ENCODE results near the gene IDH1.
A peak's percentile ranks its signal among the peaks of the same experiment; 100 is the strongest.
"Not testable (repeated sequence)": the region's sequence is repeated elsewhere in the genome, so short reads cannot be mapped to it uniquely, and the experiment has no call there.

Gene IDH1

GRCh38 chr2:208256192-208256782 lies 1.4 kb upstream of the IDH1 start:
- DNase-seq = no peak

DNA sequence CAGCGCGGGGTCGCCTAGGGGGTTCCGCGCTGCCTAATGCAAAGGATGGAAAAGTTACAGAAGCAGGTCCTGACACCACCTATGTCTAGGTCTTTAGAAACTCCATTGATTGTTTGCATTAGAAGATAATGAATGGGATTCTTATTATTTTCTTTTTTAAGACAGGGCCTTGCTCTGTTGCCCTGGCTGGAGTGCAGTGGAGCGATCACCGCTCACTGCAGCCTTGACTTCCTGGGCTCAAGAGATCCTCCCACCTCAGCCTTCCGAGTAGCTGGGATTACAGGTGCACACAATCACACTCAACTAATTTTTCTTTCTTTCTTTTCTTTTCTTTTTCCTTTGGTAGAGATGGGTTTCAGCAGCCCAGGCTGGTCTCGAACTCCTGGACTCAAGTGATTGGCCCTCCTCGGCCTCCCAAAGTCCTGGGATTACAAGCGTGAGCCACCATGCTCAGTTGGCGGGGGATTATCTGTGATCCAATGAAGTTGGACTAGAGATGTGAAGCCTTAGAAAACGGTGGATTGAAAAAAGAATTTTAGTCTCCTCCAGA lies 761 bp upstream of the IDH1 start:
- DNase-seq = no peak

GRCh38 chr2:208254118-208254870 lies 577 bp downstream of the IDH1 start:
- peak; percentile 66 for DNase-seq

DNA sequence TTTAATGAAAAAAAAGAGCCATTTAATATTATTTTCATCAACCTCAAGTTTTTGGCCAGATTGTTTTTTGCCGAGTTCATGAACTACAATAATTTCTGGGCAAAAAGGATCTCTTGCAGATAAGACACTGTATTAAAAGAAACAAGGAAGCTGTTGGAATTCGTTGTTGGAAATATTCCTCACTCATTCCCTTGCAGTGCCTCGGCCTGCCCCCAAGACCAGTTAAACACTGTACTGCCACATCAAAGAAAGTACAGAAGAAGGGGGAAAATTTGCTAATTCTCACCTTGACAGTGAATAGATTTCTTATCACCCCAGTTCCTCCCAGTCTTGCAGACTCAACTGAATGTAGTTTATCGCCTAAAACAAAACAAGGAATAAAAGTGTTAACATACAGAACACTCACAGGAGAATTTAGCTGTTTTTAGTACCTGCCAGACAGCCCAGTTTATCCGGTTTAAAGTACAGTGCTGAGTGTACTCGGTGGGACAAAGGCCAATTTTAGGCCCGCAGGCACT lies 1.2 kb downstream of the IDH1 start:
- no peak for DNase-seq

DNA sequence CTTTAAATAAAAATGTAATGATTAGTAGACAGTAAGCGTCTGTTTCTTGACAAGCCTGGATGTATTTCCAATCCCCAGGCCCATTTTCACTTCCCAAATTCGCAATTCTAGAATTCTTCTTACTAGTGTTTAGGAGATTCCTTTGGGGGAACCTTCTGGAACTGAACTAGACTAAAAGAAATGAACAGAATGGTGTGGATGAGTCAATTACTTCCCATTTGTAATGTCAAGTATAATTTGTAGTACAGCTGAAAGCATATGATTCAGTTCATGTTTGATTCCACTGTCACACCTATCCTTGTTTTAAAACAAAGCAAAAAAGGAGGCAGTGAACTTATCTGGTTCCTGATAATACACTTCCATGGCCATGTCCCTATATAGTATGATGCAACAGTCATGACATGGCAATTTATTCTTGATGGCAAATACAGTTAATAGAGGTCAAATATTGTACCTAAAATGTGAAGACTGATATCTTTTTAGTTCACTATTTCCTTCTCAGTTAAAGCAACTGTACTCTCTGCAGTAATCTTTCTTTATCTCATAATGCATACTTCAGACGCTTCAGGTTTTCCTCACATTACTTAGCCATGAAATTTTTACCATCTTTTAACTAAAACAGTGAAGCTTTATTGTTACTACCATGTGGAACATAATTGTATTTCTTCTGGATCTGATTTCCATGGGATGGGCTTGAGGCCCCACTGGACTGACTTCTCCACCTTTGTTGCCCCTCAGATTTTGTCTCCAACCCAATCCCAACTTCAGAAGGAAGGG lies 2.0 kb downstream of the IDH1 start:
- no peak for DNase-seq

DNA sequence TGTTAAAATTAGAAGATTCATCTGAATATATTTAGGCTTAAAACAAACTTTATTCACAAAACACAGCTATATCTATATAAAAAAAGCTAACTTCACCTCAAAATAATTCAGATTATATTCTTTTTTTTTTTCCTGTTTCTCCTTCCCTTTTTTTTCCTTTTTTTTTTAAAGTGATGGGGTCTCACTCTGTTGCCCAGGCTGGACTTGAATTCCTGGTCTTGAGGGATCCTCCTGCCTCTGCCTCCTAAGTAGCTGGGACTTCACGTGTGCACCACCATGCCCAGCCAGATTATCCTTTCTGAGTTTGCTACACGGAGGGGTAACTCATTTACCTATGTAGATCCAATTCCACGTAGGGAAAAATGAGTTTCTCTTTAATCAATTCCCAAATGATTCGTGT lies 3.8 kb downstream of the IDH1 start:
- no peak for DNase-seq

- no peak for DNase-seq
Observed at GRCh38 chr2:208250388-208250787, 4.5 kb downstream of the IDH1 start.

- no peak for DNase-seq
Observed at GRCh38 chr2:208249296-208249695, 5.6 kb downstream of the IDH1 start.

- DNase-seq = no peak
Observed at GRCh38 chr2:208248601-208249000, 6.3 kb downstream of the IDH1 start.

DNA sequence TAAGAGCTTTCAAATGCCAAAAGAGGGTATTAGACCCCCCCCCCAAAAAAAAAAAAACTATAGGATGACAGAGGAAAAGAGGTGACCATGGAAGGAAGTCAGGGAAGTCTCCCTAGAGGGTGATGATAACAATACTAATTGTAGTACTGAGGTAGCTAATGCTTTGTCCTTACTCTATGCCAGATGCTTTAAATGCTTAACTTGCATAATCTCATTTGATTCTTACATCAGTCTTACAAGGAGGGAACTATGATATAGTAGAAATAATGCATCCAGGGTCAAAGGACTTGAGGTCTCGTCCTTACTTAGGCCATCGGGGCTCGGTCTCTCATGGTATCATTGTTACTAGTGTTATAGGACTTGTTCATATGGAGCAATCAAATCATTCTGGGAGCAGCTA lies 9.1 kb downstream of the IDH1 start:
- no peak for DNase-seq

DNA sequence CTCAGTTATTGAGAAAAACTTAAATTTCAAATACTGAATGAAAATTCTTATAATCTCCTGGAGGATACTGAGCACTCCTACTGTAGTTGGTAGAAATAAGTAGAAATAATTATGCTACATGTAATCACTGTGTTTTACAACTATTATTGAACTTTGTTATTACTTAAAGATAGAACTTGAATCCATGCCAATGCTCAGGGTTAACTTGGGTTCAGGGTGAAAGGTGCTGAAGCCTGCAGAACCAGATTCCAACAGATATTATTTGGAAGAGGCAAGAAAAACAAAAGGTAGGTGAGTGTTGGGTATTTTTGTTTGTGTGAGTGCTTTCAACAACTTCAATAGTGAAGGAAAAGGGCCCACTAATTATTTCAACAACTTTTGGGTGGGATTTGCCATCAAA lies 10.4 kb downstream of the IDH1 start:
- no peak for DNase-seq

DNA sequence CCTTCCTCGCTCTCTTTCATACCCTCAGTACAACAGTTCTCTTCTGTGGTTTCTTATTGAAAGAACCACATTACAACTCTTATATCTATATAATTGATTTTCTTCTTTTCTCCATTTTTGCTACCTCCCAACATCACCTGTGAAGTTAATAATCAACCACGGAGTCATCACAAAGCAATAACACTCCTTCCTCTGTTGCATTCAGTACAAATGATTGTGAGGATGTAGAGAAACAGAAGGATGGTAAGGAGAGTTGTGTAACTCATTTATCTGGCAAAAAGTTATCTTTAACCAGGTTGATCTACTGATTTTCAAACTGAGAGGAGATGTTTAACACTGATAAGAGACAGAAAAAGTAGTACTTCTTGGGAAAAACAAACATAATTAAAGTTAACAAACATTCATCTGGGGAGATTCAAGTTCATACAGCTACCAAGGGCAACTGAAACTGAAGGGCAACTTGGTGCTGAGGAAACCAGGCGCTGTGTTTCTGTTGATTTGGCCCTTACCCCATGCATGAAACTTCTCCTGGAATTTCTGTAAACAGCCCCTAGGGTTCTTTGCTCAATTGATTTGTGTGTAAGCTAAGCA lies 14.2 kb downstream of the IDH1 start:
- DNase-seq = no peak

- no peak for DNase-seq
Observed at GRCh38 chr2:208239770-208240493, 14.9 kb downstream of the IDH1 start.

DNA sequence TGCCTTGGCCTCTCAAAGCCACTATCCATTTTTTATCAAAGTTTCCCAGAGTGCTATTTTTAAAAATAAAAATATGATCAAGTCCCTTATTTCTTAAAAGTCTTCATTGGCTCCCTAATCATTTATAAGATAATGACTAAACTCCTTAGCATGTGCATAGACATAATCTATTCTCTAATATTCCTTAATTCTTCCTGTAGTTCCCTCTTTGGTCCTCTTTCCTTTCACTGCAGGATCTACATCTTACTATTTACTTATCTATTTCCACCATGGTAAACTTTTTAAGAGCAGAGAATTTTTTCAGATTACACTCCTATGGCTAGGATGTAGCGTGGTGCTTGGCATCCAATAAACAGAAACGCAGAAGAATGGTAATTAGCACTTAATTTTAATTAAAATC lies 19.0 kb downstream of the IDH1 start:
- no peak for DNase-seq

DNA sequence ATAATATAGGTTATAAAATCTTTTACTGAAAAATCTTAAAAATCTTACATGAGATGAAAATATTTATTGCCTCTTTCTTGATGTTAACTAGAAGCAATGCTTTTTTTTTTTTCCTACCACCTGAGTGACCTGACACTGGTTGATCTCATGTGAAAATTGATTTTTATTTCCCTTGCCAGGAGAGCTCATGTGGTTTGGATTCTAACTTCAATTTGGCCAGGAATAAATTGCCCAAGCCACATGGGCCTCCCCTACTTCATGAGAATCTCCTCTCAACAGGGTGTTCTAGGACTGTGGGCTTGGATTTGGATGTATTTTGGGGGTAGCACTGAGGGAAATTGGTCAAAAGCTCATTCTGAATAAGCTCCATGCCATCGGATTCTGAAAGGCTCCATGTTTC lies 20.1 kb downstream of the IDH1 start:
- no peak for DNase-seq

GRCh38 chr2:208228476-208228875 lies 26.4 kb downstream of the IDH1 start:
- no peak for DNase-seq

- DNase-seq = no peak
Observed at GRCh38 chr2:208227581-208228232, 27.2 kb downstream of the IDH1 start.

DNA sequence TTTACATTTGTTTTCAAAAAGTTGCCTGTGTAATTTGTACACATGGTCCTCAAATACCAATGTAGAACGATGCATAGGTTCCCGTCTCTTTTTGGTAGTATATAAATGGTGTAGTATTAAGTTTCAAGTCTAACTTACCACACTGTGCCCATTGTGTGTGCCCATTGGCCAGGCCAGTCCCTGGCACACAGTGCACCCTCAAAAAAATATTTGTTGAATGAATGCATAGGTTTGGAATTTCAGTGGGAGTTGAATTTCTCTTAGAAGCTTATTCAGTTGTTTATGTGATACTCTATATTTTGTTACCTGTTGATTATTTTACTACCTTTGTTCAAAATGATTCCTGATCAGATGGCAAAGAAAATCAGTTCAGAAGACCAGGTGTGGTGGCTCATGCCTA lies 30.1 kb downstream of the IDH1 start:
- no peak for DNase-seq

DNA sequence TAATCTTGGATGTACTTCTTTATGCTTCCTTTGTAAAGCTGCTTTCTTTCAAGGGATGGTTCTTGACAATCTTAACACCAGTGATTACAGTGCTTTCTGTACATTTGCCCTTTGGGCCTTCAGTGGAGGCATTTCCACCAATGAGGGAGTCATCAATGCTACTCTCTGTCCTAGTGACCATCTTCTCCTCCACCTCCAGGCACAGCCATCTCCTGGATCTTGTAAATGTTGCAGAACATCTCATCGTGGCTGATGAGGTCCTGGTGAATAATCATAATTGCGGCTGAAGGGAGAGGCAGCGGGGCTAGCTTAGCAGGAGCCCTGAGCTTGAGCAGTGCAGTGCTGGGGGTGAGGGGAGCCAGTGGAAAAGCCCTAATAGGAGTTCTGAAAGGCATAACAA lies 32.5 kb downstream of the IDH1 start:
- no peak for DNase-seq

GRCh38 chr2:208221873-208222272 lies 33.0 kb downstream of the IDH1 start:
- not testable (repeated sequence) for DNase-seq

DNA sequence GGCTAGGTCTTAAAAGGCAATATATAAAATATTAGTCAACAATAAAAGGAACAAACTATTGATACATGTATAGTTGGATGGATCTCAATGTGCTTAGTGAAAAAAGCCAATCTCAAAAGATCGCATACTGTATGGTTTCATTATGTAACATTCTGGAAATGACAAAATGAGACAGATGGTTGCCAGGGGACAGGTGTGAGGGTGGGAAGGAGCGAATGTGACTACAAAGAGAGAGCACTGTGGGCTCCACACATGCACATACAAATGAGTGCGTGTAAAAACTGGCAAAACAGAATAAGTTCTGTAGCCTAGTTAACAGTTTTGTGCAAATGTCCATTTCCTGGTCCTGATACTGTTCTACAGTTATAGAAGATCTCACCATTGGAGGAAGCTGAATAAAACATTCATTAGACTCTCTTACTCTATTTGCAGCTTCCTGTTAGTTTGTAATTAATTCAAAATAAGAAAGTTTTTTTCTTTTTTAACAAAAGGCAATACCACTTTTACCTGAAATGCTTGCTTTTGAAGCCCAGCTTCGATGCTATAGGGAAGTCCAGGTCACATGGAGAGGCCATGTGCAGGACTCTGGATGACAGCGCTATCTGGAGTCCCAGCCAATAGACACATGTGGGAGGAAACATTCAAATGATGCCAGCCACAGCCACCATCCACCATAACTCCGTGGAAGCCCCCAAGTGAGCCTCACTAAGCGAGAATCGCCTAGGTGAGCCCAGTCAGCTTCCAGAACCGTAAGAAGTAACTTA lies 44.0 kb downstream of the IDH1 start:
- DNase-seq = no peak
